Liver (tissue), 3 donors: ENCODE results near the gene YEATS2.

Source experiments
- CTCF ChIP-seq: fragments of 150-350 bp; IDR thresholded peaks from 2 replicates; pipeline ENCODE4 v1.5.1; 2017; ENCODE audit warnings: improper control_type of control experiment, low read depth, low read length; ENCODE audit not compliant: missing input control
- EGR1 ChIP-seq, 2 donors: IDR thresholded peaks; 2 replicates each; pipeline ENCODE4 v1.6.1; 2016 to 2018; ENCODE audit warnings: antibody characterized with exemption in 2 of 2, low read depth in 2 of 2
- FOXA1 ChIP-seq: IDR thresholded peaks from 2 replicates; pipeline ENCODE4 v1.6.1; 2016; ENCODE audit warnings: antibody characterized with exemption
- MAX ChIP-seq: IDR thresholded peaks from 2 replicates; pipeline ENCODE4 v1.6.1; 2016; ENCODE audit warnings: antibody characterized with exemption
- SP1 ChIP-seq: IDR thresholded peaks from 2 replicates; pipeline ENCODE4 v1.6.1; 2018; ENCODE audit warnings: antibody characterized with exemption, mild to moderate bottlenecking
- donor health status: healthy.
- donor health status: healthy.

GRCh38 chr3:183692436-183692835 lies 5.2 kb upstream of the YEATS2 start:
- TF ChIP-seq CTCF (no peak), MAX (no peak), EGR1 (IDR thresholded peaks at IDR 0.05; ENCODE audit: low read depth in 2 of 2) (no peak), SP1 (no peak), FOXA1 (no peak)
